ENCODE data around the gene CST8.

CST8 gene

DNA sequence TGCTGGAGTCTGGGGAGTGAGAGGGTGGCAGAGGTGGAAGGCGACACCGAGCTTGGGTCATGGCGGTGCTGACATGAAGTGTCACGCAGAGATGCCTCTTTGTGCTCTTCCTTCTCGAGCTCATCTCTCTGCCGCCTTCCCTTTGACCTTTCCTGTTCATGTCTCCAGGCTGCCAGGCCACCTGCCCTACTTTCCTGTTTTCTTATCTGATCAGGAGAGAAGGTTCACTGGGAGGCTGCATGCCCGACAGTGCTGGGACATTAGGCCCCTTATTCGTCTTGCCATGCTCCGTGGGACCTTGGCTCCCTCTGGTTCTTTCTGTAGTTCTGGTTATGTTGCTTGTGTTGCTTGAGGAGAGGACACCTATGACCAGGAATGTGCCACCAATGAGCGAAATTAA, 33.2 kb downstream of the CST8 start:
- DNase-seq (ENCODE audit: low read depth in 3 of 3): no peak

DNA sequence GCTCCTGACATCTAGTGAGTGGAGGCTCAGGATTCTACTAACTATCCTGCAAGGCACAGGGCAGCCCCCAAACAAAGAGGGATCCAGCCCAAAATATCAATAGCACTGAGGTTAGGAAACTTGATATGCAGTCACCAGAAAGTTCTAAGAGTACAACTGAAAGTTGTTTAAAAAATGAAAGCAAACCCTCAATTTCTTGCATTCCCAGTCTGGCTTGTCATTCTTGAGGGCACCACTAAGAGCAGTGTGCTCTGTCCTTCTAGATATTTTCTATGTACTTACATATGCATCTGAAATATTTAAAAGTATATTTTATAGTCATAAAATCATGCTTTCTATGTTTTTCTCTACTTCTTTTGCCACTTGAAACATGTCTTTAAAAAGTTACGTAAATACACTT, 35.9 kb downstream of the CST8 start:
- no peak for DNase-seq (ENCODE audit: low read depth in 3 of 3)

- no peak for DNase-seq (ENCODE audit: low read depth in 3 of 3)
Observed at GRCh38 chr20:23528867-23529431, 38.0 kb downstream of the CST8 start.

GRCh38 chr20:23530937-23531567, 40.1 kb downstream of the CST8 start:
- no peak for DNase-seq (ENCODE audit: low read depth in 3 of 3)

DNA sequence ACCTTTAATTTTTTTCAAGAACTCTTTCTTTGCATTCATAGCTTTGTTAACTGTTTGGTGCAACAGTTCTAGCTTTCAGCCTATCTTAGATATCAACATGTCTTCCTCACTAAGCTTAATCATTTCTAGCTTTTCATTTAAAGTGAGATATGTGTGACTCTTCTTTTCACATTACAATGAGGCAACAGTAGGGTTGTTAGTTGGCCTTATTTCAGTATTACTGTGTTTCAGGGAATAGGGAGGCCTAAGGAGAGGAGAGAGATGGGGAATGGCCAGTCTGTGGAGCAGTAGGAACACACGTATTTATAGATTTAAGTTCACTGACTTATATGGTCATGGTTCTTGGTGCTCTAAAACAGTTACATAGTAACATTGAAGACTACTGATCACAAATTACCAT, 41.6 kb downstream of the CST8 start:
- DNase-seq (ENCODE audit: low read depth in 3 of 3): no peak

GRCh38 chr20:23533161-23533560, 42.2 kb downstream of the CST8 start:
- no peak for DNase-seq (ENCODE audit: low read depth in 3 of 3)

DNA sequence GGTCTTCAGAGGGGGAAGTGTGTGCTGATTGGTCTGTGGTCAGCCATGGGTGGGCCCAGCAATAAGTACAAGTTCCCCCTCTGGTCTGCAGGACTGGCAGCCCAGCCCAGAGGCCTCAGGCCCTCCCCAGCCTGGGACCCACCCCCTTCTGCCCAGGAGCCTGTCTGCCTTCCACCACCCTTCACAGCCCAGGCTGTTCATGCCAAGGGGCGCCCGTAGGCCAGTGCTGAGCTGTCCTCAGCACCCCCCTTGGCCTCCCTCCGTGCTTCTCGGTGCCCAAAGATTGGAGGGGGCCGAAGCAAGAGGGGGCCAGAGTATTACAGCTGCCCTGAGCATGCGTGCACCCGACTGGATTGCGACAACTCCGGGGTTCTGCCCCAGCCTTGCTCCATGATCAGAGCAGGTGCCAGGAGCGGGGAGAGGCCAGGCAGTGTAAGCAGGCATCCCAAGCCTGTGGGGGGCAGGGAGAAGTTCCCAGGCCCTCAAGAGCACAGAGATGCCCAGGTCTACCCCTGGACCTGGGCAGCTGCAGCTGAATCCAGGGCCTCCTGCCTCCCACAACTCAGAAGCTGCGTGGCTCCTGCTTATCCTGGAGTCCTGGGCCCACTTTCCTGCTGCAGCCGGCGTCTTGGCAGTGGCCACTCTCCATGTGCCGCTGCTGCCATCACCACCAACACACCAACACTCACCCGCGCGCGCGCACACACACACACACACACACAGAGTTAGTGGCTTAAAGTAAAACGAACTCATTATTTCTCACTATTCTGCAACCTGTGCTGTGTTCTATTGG, 44.1 kb downstream of the CST8 start:
- DNase-seq (ENCODE audit: low read depth in 3 of 3): no peak

GRCh38 chr20:23536328-23536974, 45.5 kb downstream of the CST8 start:
- DNase-seq (ENCODE audit: low read depth in 3 of 3): no peak

DNA sequence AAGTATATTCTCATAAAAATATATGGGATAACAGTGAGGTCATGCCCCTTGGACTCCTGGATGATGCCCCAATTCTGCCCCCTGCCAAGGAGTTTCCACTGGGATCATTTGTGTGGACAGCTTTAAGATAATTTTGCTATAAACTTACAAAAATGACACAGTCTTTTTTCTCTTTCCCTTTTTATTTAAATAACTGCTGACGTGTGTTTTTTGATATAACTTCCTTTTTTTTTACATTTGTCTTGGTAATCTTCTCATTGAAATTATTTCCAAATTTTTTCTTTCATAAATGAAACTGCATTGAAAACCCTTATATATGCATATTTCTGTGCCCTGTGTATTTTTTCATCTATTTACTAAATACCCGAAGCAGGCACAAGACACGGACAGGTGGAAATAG, 46.1 kb downstream of the CST8 start:
- no peak for DNase-seq (ENCODE audit: low read depth in 3 of 3)

DNA sequence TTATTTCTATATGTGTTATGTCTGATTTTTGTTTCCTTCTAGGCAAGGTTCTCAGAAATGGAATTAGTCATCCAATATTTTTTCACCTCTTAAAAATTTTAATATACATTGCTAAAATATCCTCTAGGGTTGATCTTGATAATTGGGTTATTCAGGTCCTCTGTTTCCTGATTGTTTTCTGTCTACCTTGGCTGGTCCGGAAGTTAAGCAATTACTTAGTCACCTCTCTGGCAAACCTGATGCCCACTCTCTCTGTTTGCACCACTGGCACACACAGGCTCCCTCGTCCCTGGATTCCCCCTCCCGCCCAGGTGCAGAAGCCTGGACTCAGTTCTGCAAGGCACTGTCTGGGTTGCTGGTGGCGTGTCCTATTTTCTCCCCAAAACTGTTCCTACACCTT, 49.7 kb downstream of the CST8 start:
- DNase-seq (ENCODE audit: low read depth in 3 of 3): no peak

DNA sequence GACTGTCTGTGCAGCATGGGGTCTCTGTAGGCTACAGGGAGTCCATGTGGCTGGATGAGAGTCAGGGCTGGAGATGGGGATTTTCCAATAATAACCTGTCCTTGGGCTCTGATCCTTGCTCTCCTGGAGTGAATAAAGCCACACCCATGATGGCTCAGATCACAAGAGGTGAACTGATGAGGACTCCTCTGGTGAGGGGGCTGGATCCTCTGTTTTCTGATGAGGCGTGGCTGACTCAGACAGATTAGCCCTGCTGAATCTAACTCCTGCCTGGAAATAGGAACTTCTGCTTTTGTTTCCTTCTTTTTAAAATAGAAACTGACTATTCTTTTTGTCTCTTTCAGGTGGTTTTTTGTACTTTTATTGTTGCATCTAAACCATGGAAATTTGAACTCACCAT, 50.4 kb downstream of the CST8 start:
- no peak for DNase-seq (ENCODE audit: low read depth in 3 of 3)

- DNase-seq (ENCODE audit: low read depth in 3 of 3): no peak
Observed at GRCh38 chr20:23541776-23542175, 50.9 kb downstream of the CST8 start.

DNA sequence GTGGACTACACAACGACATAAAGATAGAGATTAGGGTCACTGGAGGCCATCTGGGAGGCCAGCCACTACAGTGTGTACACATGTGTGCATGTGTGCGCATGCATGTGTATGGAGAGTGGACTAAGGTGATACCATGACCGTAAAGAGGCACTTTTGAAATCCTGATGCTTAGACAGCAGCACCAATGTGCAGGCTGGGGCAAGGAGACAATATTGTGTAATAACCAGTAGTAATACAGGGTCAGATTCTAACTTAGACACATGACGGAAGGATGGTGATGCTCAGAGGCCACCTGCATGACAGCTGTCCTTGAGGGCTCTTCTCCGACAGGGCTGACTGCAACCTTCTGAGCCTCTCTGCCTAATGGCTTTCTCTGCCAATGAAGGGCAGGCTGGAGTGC, 51.9 kb downstream of the CST8 start:
- DNase-seq (ENCODE audit: low read depth in 3 of 3): no peak

DNA sequence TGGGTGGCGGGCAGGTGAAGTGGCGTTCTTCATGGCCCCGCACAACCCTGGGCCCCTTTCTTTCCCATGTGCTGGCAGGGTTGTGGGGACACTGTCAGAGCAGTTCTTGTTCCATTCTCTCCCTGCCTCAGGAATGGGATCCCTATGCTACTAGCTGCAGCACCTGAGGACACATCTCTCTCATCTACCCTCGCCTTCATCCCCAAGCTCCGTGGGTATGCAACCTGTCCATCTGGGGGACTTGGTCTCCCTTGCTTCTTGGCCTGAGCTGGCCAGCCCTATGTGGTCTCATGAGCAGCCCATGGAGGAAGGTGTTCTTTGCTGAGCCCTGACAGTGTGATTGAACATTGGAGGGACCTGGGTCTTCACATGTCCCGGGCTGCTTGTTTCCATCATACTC, 53.2 kb downstream of the CST8 start:
- no peak for DNase-seq (ENCODE audit: low read depth in 3 of 3)
